Activated T-helper 1 cell treated with anti-CD3 and anti-CD28 coated beads, Interleukin-2, amount 50 U/mL, for 16 hours (primary cell): ENCODE measurements around the gene ANKRD23.
A peak's percentile ranks its signal among the peaks of the same experiment; 100 is the strongest.

ENCODE experiments used
- DNase-seq, 2 donors: peaks; one replicate each; pipeline ENCODE4 v3.0.0-alpha.2; 2020; ENCODE audit warnings: low read depth in 1 of 2, low spot score in 1 of 2

The ANKRD23 gene

DNA sequence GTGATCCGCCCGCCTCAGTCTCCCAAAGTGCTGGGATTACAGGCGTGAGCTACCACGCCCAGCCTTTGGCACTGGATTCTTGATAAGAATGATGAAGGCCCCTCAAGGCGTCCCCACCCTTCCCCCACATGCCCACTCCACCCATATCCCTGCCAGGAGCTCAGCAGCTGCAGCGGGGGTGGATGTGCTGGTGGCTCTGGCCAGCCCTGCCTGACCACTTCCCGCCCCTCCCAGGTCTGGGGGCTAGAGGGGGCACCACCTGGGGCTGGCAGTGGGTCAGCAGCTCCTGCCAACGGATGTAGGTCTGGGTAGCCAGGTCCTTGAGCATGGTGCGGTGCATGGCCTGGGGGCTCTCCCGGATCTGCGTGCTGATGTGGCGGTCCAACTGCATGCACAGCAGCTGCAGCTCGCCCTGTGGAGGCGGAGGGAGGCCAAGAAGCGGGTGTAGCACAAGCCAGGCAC is 33.8 kb upstream of the ANKRD23 start:
- no peak for DNase-seq

DNA sequence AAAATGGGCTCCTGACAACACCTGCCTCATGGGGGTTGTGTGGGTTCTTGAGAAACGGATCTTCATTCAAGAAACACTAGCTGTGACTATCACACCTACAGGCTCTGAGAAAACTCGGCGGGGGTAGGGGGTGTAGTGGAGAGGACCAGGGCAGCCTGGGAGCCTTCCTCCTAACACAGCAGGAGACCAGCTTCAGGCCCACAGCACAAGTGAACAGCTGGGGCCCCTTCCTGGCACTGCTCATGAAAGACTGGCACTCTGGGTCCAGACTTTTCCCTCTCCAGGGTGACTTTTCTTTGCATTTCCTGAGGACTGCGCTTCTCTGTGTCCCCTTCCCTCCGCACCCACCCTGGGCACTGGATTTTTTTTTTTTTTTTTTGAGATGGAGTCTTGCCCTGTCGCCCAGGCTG is 33.2 kb upstream of the ANKRD23 start:
- no peak for DNase-seq

DNA sequence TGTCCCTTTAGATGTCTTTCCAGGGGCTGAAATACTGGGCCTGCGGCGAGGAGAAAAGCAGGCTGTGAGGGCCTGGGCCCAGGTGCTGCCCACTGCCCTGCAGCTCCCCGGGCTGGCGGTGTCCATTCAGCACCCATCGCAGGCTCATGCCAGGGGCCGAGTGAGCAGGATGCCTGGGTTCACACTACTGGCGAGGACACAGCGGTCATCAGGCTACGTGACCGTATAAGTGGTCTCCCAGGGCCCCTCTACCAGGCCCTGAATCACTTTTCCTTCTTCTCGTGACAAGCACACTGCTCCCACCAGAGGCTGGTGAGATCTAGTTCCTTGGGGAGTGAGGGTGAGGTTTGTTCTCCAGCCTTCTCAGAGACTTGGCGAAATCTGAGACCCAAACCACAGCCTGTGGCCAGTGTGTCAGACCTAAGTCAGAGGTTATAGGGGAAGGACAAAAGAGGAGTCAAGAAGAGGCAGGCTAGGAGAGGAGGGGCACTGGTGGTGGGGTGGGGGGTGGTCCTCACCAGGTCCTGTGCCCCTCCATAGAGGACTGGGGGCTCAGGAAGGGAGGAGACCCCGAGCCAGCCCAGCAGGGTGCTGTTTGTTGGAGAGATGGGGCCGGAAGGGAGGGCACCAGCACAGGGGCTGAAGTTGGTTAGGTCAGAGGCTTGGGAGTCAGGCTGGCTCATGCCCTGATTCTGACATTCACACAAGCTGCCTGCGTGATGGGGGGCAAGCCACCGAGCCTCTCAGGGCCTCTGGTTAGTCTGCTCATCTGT is 32.6 kb upstream of the ANKRD23 start:
- no peak for DNase-seq

DNA sequence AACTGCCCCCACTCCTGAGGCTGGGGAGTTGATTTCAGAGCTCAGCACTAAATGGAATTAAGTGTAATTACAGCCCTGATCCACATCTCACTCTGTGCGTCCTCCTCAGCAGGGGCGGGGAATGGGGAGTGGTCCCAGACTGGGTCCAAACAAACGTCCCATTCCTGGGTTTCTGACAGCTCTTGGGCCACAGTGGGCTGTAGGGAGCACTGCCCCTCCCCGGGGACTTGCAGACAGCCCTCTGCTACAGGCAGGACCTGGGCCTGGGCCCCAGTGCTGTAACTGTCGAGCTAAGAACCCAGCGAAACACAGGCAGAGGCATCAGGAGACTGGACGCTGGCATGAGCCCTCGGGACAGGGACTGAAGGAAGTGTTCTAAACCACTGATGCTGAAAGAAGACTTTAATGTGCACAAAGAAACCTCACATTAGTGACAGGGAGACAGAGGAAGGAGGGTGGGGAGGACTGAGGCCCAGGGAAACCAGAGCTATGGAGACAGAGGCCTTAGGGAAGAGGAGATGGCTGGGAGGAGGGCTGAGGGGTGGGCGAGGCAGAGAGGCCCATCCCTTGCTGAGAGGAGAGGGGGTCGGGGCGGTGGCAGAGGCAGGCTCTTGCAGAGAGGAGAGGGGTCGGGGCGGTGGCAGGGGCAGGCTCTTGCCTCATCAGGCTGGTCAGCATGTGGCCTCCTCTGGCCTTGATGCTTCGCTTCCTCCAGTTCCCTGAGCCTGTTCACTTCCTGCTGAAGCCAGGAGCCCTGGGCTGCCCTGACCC is 31.9 kb upstream of the ANKRD23 start:
- DNase-seq, result no peak

DNA sequence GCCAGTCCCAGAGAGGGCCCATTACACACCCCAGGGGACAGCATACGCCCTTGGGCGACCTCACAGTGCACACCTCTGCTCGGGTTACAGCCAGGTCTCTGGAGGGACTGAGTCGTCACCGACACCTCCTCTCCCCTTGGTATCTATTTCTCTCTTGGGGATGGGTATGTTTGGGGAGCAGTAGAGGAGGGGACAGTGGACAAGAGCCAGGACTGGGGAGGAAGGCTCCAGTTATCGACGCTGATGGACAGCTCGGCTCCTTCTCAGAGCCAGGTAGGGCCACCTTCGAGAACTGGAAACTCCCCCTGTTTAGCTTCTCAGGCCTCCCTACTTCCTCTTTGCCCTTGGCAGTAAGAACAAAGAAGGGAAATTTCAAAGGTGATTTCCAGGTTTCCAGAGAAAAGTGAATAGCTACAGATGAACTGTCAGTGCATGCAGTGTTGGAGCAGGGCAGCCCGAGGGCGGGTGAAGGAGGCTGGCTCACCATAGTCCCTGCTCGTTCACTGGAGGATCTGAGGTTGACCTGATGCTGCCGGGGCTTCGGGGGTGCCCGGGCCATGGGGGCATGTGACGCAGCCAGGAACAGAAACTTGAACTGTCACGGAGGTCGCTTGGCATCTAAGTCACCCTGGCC is 30.5 kb upstream of the ANKRD23 start:
- no peak for DNase-seq

DNA sequence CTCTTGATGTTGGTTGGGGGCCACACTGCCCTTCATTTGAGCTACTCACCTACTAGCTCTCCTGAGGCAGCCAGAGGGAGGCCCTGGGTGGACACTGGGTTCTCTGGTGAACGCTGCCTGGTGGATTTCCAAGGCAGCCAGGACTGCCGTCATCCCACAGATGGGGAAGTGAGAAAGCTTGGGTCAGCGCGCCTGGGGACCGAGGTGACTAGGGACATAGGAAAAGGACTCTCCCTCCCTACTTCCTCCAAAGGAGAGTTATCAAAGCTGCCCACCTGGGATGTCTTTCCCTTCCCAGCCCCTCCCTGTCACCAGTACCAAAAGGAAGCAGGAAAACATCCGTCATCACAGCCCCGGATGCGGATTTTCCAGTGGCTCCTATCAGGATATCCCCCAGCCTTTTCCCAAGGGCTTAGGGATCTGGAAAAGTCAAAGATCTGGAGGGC is 29.9 kb upstream of the ANKRD23 start:
- DNase-seq, result no peak

DNA sequence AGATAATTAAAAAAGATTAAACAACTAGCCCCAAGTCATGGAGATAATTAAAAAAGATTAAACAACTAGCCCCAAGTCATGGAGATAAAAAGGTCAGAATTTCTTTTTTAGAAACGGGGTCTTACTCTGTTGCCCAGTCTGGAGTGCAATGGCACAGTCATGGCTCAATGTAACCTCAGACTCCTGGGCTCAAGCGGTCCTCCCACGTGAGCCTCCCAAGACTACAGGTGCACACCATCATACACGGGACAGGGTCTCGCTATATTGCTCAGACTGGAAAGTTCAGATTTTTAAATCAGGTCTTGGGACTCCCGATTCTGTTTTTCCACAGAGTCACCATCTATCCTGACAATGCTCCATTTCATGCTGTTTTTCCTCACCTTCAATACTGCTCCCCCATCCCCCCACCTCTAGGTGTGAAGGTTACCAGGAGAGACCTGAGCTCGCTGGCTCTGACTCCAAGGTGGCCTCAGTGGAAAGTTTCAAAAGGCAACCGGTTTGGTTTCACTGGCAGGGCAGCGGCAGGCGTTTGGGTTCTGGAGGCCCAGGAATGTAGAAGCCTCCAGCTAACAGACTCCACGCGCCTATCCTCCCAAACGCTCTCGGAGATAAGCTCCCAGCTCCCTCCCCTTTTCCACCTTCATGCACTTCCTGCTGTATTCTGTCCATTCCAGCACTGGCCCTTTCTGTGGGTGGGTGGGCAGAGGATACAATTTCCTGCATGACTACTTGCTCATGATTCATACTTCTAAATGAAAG is 28.9 kb upstream of the ANKRD23 start:
- no peak for DNase-seq

DNA sequence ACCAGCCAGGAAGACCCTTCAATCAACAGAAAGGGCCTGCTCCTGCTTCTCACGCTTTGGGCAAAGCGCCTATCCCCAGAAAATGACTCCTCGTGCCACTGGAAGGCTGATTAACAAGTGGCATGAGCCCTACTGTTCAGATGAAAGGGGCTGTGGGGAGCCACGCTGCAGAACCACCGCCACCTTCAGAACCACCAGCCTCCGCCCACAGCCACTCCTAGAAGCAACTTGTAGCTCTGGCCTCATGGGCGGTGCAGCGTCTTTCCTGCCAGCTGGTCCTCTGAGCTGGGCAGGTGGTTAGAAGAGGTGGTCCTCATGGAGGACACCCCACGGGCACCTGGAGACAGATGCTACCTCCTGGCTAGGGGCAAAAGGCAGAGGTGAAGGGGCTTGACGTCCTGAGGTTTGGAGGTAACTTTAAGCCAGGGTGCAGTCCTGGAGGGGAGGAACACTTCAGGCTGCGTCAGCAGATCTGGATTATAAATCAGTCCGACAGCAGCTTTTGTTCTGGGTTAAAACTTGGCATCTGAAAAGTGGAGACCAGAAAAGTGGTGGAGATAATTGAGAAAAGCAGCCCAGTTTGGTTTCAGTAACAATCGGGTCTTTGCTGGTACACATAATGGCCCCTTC is 26.9 kb upstream of the ANKRD23 start:
- DNase-seq, result peak; percentile 44 to 49

DNA sequence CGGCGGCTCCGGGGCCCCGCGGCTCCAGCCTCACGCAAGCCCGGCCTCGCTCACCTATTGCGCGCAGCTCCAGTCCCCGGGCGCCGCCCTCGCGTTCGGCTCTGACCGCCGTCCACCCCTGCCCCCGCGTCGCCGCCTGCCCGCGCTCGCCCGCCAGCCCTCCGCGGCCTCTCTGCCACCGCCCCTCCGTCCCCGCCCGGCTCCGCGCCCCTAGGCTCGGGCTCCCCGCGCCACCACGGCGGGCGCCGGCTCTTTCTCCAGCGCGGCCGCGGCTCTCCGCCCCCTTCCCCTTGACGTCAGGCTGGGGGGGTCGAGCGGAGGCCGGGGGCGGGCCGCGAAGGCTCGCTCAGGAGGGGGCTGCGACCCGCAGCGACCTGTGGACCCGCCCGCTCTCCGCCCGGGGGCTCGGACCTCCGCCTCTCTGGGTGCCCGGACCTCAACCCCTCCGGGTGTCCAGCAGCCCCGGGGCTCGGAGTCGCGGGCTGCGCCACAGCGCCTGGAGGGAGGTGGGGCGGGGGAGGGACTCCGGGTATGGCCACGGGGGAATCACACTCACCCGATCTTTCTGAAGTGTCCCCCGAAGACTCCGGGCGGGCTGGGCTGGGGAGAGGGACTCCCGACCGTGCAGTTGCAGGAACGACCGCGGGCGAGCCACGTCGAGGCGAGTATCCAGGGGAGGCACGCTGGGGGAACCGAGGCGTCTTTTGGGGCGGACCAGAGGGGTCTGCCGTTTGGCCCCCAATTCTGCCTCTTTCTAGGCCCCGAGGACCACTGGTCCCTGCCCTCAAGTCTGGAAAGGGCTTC is 26.2 kb upstream of the ANKRD23 start, which contains the start of gene SEMA4C:
TSS of gene SEMA4C (minus strand) at position 259 of the 804 bp plus-strand sequence. CDS start 2,194 bp downstream, outside the sequence.
- DNase-seq, result peak; percentile 34 to 47

DNA sequence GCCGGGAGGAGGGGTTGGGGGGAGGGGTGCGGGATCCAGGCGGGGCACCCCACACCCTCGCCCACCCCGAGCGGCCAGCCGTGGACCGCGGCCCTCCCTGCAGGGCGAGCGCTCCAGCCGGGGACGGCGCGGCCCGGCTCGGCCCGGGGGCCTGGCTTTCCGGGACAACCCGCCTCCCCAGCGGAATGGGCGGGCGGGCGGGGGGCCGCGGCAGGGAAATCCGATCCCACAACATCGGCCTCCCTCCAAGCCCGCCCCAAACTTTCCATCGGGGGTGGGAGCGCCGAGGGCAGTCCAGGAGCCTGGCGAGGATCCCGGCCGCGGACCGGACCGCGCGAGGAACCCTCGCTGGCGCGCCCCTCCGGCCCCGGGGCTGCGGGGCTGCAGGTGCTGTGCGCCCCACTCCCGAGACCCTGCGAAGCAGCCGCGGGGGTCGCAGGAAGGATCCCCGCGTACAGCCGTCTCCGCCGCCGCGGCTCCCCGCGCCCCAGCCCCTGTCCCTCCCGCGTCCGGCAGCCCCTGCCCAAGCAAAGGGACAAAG is 25.5 kb upstream of the ANKRD23 start:
- no peak for DNase-seq

DNA sequence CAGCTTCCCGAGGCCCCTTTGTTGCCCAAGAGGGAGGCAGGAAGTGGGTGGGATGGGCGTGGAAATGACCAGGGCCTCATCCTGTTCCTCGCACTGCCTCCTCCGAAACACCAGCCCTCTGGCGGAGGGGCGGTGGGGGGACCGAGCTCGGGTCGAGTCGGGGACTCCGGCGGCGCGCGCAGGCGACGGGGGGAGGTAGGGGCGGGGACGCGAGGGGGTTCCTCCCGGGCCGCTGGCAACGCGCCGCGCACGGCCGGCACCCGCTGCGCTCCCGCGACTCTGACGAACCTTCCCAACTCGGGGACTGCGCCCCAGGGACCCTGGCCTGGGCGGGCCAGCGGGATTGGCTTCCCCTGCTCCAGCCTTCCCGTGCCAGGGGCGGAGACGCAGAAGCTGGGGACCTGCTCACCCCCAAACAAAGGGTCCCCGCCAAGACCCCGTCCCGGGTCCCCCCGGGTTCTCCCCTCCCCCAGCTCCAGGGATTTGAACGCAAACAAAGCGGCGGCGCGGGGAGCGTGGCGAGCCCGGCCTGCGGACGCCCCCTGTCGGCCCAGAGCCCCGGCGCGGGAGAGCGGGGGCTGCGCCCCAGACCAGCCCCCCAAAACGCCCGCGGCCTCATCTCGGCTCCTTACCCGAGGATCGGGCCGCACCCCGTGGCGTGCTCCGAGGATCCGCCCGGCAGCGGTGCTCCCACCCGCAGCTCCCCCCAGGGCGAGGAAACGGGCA is 24.9 kb upstream of the ANKRD23 start:
- peak in 1 of 2 donors; percentile 50 for DNase-seq

DNA sequence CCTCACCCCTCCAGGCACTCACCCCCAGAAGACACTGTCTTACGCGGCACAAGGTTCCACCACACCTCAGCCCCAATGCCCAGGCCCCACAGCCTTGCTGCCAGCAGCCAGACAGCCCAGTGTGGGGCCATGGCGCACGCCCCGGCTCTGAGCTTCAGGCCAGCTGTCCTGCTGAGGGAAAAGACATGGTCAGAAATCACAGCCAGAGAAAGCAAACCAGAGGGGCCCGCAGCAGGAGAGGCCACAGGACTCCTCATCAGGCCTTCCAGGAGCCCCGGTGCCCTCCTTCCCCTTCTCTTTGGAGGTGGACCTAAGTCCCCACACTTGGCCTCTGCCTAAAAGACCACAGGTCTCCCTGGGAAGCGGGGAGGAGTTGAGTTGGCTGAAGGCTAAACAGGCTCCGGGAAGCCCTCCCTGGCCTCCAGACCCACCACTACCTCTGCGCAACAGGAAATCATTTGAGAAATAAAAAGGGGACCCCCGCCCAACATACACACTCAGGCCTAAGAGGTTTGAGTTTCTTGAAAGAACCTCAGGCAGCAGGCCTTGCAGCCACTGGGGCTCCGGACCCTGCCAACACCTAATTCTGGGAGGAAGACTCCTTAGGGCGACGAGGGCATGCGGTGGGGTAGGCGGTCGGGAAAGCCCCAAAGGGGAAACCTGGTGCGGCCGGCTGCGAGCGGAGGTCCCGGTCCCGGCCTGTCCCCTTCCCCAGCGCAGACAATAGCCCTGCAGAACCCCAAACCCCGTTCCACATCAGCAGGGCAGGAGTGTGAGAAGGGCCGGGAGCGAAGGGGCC is 24.1 kb upstream of the ANKRD23 start:
- DNase-seq, result peak in 1 of 2 donors; percentile 17

DNA sequence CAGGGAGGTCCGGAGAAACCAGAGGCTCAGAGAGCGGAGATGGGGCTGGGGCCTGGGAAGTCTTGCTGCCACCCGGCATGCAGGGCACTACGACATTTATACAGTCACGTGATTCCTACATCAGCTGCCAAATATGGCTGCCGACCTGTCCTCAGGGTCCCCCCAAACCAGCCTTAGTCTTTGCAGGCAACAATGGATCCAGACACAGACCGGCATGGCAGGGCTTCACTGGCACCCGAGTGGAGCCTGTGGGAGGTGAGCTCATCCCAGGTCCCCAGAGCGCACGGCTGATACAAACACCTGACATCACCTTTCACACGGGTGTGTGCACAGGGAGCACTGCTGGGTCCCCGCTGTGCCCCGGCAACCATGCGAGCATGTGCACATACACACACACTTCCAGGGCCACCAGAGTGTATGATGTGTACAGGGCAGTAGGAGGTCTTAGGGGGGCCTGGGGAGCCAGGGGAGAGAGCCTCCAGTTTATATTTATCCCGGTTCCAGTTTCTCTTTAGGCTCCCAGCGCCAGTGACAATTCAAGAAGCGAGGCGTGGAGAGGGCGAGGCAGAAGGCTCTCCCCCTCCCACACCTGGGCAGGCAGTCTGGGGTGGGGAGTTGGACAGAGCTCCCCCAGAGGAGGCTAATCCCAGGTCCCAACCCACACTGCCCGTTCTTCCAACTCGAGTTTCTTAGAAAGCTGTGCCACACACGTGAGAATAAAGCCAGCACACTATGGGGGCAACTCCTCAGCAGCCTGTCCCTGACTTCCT is 23.4 kb upstream of the ANKRD23 start:
- no peak for DNase-seq

DNA sequence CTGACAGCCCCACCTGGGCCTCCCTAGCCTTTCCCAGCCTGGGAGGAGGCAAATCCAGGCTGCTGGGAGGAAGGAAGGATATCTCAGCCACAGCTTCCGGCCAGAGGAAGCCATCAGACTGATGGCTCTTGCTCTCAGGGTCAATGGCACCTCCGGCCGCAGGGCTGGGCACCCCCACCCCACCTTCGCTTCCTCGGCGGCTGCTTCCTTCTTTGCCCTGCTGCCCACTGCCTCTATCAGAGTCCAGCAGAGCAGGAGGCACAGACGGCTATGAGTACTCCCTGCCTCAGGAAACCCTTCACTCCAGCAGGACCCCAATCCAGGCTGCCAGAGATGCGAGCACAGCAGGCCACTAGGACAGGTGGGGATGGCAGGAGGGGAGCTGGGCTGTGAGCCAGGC is 22.8 kb upstream of the ANKRD23 start:
- DNase-seq, result no peak

DNA sequence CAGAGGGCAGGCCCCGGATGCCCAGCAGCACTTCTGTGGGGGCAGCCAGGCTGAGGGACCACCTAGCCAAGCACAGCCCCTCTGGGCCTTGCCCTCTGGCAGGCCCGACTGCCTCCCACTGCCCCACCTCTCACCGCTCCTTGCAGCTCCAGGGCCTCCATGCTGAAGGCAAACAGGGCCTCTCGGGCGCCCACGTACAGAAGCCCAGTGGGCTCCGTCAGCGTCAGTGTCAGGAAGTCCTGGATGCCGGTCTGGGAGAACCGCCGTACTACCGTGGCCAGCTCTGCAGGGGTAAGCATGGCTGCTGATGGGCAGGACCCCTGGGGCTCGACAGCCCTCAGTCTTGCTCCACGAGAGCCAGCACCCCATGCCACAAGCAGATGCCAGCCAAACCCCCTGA is 22.3 kb upstream of the ANKRD23 start:
- no peak for DNase-seq

DNA sequence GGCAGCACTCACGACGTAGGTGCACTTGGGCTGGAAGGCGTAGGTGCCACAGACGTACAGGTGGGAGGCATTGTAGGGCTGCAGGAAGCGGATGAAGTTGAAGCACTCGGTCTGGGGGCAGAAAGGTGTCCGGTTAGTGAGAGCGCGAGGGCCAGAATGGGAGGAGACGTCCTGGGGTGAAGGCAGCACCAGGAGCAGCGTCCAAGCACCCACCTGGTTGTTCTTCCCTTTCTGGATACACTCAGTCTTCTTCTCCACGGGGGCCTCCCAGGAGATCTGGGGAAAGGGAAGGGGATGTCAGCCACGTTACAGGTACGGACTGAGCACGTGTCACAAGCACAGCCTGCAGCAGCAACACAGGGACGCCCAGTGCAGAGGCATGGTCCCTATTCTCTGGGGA is 21.8 kb upstream of the ANKRD23 start:
- no peak for DNase-seq
